Measurements from ENCODE around the gene FTO. TPM values are rescaled to one million over a fixed set of nuclear protein-coding genes. Genes with fewer than 3 reads are reported as not detected.

FTO gene
- total and polyA plus RNA-seq, 4 donors: 12.2 to 145 (median 57.7) TPM

GRCh38 chr16:53905028-53905427 lies 201.1 kb downstream of the FTO start:
- Histone ChIP-seq H3K9ac (ENCODE audit: insufficient read depth in 1 of 2, low read length in 2 of 2) (no peak overlapping the region), H3K9me3 (ENCODE audit: control insufficient read depth in 4 of 4, insufficient read depth in 3 of 4, low read length in 3 of 4) (no peaks in the 10 kb centered on the region), H3K36me3 (ENCODE audit: control insufficient read depth in 4 of 4, insufficient read depth in 4 of 4, low read length in 4 of 4) (no peaks in the 10 kb centered on the region), H3K27me3 (ENCODE audit: control insufficient read depth in 3 of 3, insufficient read depth in 3 of 3, low read length in 2 of 3) (no peaks in the 10 kb centered on the region), H3K4me1 (ENCODE audit: control insufficient read depth in 5 of 5, insufficient read depth in 5 of 5, low read length in 5 of 5) (peaks cover 0 to 17% (median 5%) of the 10 kb centered on the region in 5 donors), H3K27ac (ENCODE audit: low read depth in 1 of 2, low read length in 1 of 2) (no peak overlapping the region), H3K4me3 (no peak overlapping the region)
- DNase-seq (no peak), ATAC-seq (ENCODE audit: insufficient read depth, low FRiP score) (no peak)
- no peak for TF ChIP-seq CTCF (IDR thresholded peaks at IDR 0.05; ENCODE audit: control extremely low read depth, extremely low read depth)

GRCh38 chr16:53908731-53909130 lies 204.8 kb downstream of the FTO start:
- no peaks in the 10 kb centered on the region for H3K27me3 ChIP-seq (ENCODE audit: control insufficient read depth in 3 of 3, insufficient read depth in 3 of 3, low read length in 2 of 3)
- WGBS, 2 donors: 60 to 66% methylated on average over 3 of the region's 3 CpGs
- no peaks in the 10 kb centered on the region for H3K9me3 ChIP-seq (ENCODE audit: control insufficient read depth in 4 of 4, insufficient read depth in 3 of 4, low read length in 3 of 4)
- peak in 1 of 3 donors; percentile 38 for DNase-seq
- TF ChIP-seq CTCF (IDR thresholded peaks at IDR 0.05; ENCODE audit: control extremely low read depth, extremely low read depth): no peak
- H3K4me1 ChIP-seq (ENCODE audit: control insufficient read depth in 5 of 5, insufficient read depth in 5 of 5, low read length in 5 of 5): peaks cover 0 to 18% (median 11%) of the 10 kb centered on the region in 5 donors
- no peaks in the 10 kb centered on the region for H3K36me3 ChIP-seq (ENCODE audit: control insufficient read depth in 4 of 4, insufficient read depth in 4 of 4, low read length in 4 of 4)
- H3K9ac ChIP-seq (ENCODE audit: insufficient read depth in 1 of 2, low read length in 2 of 2): no peak overlapping the region
- ATAC-seq (ENCODE audit: insufficient read depth, low FRiP score): no peak
- no peak overlapping the region for H3K27ac ChIP-seq (ENCODE audit: low read depth in 1 of 2, low read length in 1 of 2)
- no peak overlapping the region for H3K4me3 ChIP-seq

- Histone ChIP-seq H3K36me3 (ENCODE audit: control insufficient read depth in 4 of 4, insufficient read depth in 4 of 4, low read length in 4 of 4) (no peaks in the 10 kb centered on the region), H3K4me3 (no peak overlapping the region), H3K9ac (ENCODE audit: insufficient read depth in 1 of 2, low read length in 2 of 2) (no peak overlapping the region), H3K4me1 (ENCODE audit: control insufficient read depth in 5 of 5, insufficient read depth in 5 of 5, low read length in 5 of 5) (peaks cover 0 to 18% (median 6%) of the 10 kb centered on the region in 5 donors), H3K27ac (ENCODE audit: low read depth in 1 of 2, low read length in 1 of 2) (peak overlapping the region in 1 of 2 donors; percentile 2), H3K27me3 (ENCODE audit: control insufficient read depth in 3 of 3, insufficient read depth in 3 of 3, low read length in 2 of 3) (no peaks in the 10 kb centered on the region), H3K9me3 (ENCODE audit: control insufficient read depth in 4 of 4, insufficient read depth in 3 of 4, low read length in 3 of 4) (no peaks in the 10 kb centered on the region)
- TF ChIP-seq CTCF (IDR thresholded peaks at IDR 0.05; ENCODE audit: control extremely low read depth, extremely low read depth): no peak
- ATAC-seq (ENCODE audit: insufficient read depth, low FRiP score): no peak
- WGBS, 2 donors: 90 to 92% methylated on average over 7 of the region's 7 CpGs
- DNase-seq: no peak
Observed at GRCh38 chr16:53910990-53911389, 207.0 kb downstream of the FTO start.

- DNase-seq (no peak), ATAC-seq (ENCODE audit: insufficient read depth, low FRiP score) (no peak)
- Histone ChIP-seq H3K4me3 (no peak overlapping the region), H3K27ac (ENCODE audit: low read depth in 1 of 2, low read length in 1 of 2) (peak overlapping the region in 1 of 2 donors; percentile 2), H3K36me3 (ENCODE audit: control insufficient read depth in 4 of 4, insufficient read depth in 4 of 4, low read length in 4 of 4) (no peaks in the 10 kb centered on the region), H3K4me1 (ENCODE audit: control insufficient read depth in 5 of 5, insufficient read depth in 5 of 5, low read length in 5 of 5) (peaks cover 0 to 18% (median 6%) of the 10 kb centered on the region in 5 donors), H3K27me3 (ENCODE audit: control insufficient read depth in 3 of 3, insufficient read depth in 3 of 3, low read length in 2 of 3) (no peaks in the 10 kb centered on the region), H3K9ac (ENCODE audit: insufficient read depth in 1 of 2, low read length in 2 of 2) (no peak overlapping the region), H3K9me3 (ENCODE audit: control insufficient read depth in 4 of 4, insufficient read depth in 3 of 4, low read length in 3 of 4) (no peaks in the 10 kb centered on the region)
- no peak for TF ChIP-seq CTCF (IDR thresholded peaks at IDR 0.05; ENCODE audit: control extremely low read depth, extremely low read depth)
- 34 to 73% methylated on average over 2 of the region's 2 CpGs for WGBS, 2 donors
Observed at GRCh38 chr16:53911513-53911912, 207.6 kb downstream of the FTO start.
